Endothelial cell of umbilical vein (primary cell): ENCODE data around the gene MYLIP.

Experiments
- EZH2 ChIP-seq: IDR thresholded peaks from 2 replicates; pipeline ENCODE4 v1.6.1; 2012; ENCODE audit warnings: borderline replicate concordance, low read depth, mild to moderate bottlenecking, moderate library complexity, low read length, inconsistent platforms; ENCODE audit not compliant: severe bottlenecking
- FOS ChIP-seq: IDR thresholded peaks from 2 replicates; pipeline ENCODE4 v1.6.1; 2011; ENCODE audit warnings: mild to moderate bottlenecking, low read length, moderate library complexity, borderline replicate concordance; ENCODE audit not compliant: insufficient read depth
- MYC ChIP-seq: IDR thresholded peaks from one replicate; pipeline ENCODE4 v1.6.1; 2011; ENCODE audit warnings: mild to moderate bottlenecking, low read depth, low read length
- POLR2A ChIP-seq: IDR thresholded peaks from 2 replicates; pipeline ENCODE4 v1.6.1; 2012; ENCODE audit warnings: low read depth, mild to moderate bottlenecking, control low read depth, low read length
- POLR2AphosphoS5 ChIP-seq: IDR thresholded peaks from 2 replicates; pipeline ENCODE4 v1.6.1; 2012; ENCODE audit warnings: low read depth, mild to moderate bottlenecking, control low read depth, low read length, moderate library complexity; ENCODE audit not compliant: insufficient read depth
- TF ChIP-seq, protein P1 (sequence below), 2 donors: IDR thresholded peaks; 1 replicate in 1 of 2; 2 replicates in 1 of 2; pipeline ENCODE4 v1.5.1; 2011; ENCODE audit warnings: low read length in 2 of 2, mild to moderate bottlenecking in 2 of 2, moderate library complexity in 2 of 2, control low read depth in 1 of 2, inconsistent platforms in 1 of 2, low read depth in 1 of 2; ENCODE audit not compliant: insufficient read depth in 1 of 2; ENCODE audit errors: extremely low read depth in 1 of 2
- TF ChIP-seq, protein P2 (sequence below): IDR thresholded peaks from 2 replicates; pipeline ENCODE4 v1.6.1; 2011; ENCODE audit not compliant: insufficient read depth, insufficient read length

- TF ChIP-seq MYC (no peak), POLR2AphosphoS5 (no peak), POLR2A (no peak), EZH2 (no peak), FOS (no peak)
- TF ChIP-seq, protein P1, sequence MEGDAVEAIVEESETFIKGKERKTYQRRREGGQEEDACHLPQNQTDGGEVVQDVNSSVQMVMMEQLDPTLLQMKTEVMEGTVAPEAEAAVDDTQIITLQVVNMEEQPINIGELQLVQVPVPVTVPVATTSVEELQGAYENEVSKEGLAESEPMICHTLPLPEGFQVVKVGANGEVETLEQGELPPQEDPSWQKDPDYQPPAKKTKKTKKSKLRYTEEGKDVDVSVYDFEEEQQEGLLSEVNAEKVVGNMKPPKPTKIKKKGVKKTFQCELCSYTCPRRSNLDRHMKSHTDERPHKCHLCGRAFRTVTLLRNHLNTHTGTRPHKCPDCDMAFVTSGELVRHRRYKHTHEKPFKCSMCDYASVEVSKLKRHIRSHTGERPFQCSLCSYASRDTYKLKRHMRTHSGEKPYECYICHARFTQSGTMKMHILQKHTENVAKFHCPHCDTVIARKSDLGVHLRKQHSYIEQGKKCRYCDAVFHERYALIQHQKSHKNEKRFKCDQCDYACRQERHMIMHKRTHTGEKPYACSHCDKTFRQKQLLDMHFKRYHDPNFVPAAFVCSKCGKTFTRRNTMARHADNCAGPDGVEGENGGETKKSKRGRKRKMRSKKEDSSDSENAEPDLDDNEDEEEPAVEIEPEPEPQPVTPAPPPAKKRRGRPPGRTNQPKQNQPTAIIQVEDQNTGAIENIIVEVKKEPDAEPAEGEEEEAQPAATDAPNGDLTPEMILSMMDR (IDR thresholded peaks at IDR 0.05; ENCODE audit: extremely low read depth in 1 of 2, insufficient read depth in 1 of 2, low read depth in 1 of 2, low read length in 2 of 2) = no peak
- TF ChIP-seq, protein P2, sequence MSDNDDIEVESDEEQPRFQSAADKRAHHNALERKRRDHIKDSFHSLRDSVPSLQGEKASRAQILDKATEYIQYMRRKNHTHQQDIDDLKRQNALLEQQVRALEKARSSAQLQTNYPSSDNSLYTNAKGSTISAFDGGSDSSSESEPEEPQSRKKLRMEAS = no peak
These were observed 8.5 kb downstream of the MYLIP start for GRCh38 chr6:16137451-16137801.
